ENCODE data around the gene PEX3.
"Not testable (repeated sequence)": the region's sequence is repeated elsewhere in the genome, so short reads cannot be mapped to it uniquely, and the experiment has no call there.

PEX3 gene

DNA sequence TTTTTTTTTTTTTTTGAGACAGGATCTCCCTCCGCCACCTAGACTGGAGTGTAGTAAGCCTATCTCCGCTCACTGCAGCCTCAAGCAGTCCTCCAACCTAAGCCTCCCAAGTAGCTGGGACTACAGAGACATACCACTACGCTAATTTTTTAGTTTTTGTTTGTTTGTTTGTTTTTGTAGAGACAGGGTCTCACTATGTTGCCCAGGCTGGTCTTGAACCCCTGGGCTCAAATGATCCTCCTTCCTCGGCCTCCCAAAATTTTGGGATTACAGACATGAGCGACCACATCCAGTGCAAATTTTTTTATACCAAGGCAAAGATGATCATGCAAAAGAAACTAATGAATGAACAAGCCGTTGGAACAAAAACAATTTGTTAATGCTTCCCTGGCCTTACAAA, 55.6 kb downstream of the PEX3 start:
- DNase-seq (ENCODE audit: low read depth in 1 of 2, low spot score in 1 of 2): no peak
- no peaks in the 10 kb centered on the region for H3K27me3 ChIP-seq (ENCODE audit: insufficient read depth, poor library complexity, severe bottlenecking)
- no peak for TF ChIP-seq SPI1 (IDR thresholded peaks at IDR 0.05; ENCODE audit: borderline replicate concordance, low read depth)
- TF ChIP-seq GABPA (IDR thresholded peaks at IDR 0.05; ENCODE audit: low read depth): no peak
- TF ChIP-seq POLR2AphosphoS5 (IDR thresholded peaks at IDR 0.05; ENCODE audit: low read depth): no peak
- TF ChIP-seq, protein P1, sequence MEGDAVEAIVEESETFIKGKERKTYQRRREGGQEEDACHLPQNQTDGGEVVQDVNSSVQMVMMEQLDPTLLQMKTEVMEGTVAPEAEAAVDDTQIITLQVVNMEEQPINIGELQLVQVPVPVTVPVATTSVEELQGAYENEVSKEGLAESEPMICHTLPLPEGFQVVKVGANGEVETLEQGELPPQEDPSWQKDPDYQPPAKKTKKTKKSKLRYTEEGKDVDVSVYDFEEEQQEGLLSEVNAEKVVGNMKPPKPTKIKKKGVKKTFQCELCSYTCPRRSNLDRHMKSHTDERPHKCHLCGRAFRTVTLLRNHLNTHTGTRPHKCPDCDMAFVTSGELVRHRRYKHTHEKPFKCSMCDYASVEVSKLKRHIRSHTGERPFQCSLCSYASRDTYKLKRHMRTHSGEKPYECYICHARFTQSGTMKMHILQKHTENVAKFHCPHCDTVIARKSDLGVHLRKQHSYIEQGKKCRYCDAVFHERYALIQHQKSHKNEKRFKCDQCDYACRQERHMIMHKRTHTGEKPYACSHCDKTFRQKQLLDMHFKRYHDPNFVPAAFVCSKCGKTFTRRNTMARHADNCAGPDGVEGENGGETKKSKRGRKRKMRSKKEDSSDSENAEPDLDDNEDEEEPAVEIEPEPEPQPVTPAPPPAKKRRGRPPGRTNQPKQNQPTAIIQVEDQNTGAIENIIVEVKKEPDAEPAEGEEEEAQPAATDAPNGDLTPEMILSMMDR (IDR thresholded peaks at IDR 0.05; ENCODE audit: insufficient read depth, low read length): no peak
- TF ChIP-seq, protein P2, sequence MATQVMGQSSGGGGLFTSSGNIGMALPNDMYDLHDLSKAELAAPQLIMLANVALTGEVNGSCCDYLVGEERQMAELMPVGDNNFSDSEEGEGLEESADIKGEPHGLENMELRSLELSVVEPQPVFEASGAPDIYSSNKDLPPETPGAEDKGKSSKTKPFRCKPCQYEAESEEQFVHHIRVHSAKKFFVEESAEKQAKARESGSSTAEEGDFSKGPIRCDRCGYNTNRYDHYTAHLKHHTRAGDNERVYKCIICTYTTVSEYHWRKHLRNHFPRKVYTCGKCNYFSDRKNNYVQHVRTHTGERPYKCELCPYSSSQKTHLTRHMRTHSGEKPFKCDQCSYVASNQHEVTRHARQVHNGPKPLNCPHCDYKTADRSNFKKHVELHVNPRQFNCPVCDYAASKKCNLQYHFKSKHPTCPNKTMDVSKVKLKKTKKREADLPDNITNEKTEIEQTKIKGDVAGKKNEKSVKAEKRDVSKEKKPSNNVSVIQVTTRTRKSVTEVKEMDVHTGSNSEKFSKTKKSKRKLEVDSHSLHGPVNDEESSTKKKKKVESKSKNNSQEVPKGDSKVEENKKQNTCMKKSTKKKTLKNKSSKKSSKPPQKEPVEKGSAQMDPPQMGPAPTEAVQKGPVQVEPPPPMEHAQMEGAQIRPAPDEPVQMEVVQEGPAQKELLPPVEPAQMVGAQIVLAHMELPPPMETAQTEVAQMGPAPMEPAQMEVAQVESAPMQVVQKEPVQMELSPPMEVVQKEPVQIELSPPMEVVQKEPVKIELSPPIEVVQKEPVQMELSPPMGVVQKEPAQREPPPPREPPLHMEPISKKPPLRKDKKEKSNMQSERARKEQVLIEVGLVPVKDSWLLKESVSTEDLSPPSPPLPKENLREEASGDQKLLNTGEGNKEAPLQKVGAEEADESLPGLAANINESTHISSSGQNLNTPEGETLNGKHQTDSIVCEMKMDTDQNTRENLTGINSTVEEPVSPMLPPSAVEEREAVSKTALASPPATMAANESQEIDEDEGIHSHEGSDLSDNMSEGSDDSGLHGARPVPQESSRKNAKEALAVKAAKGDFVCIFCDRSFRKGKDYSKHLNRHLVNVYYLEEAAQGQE (IDR thresholded peaks at IDR 0.05; ENCODE audit: insufficient replicate concordance, low read depth): no peak
- no peak overlapping the region for H3K4me3 ChIP-seq (replicated peaks; ENCODE audit: insufficient read depth, low read length)
- H3K27ac ChIP-seq (replicated peaks): no peak overlapping the region

DNA sequence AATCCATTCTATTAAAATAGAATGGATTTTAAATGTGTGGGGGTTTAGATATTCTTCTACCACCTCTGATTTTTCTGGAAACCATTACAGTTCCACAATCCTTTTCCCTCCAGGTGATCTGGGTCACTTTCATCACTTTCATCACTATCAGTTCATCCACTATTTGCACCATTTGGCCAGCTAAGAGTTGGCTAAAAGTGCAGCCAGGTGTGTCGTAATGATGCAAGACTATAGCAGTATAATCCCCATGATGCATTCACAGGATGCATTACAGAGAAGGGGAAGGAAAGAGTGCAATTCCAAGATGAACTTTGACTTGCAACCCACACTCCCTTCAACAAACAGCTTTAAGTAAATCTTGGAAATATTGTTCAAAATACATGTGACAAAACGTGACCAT, 56.0 kb downstream of the PEX3 start:
- TF ChIP-seq, protein P2 (IDR thresholded peaks at IDR 0.05; ENCODE audit: insufficient replicate concordance, low read depth): no peak
- TF ChIP-seq POLR2AphosphoS5 (IDR thresholded peaks at IDR 0.05; ENCODE audit: low read depth): no peak
- TF ChIP-seq SPI1 (IDR thresholded peaks at IDR 0.05; ENCODE audit: borderline replicate concordance, low read depth): no peak
- no peak for TF ChIP-seq GABPA (IDR thresholded peaks at IDR 0.05; ENCODE audit: low read depth)
- TF ChIP-seq, protein P1 (IDR thresholded peaks at IDR 0.05; ENCODE audit: insufficient read depth, low read length): no peak
- no peak overlapping the region for H3K27ac ChIP-seq (replicated peaks)
- H3K27me3 ChIP-seq (ENCODE audit: insufficient read depth, poor library complexity, severe bottlenecking): no peaks in the 10 kb centered on the region
- H3K4me3 ChIP-seq (replicated peaks; ENCODE audit: insufficient read depth, low read length): no peak overlapping the region
- no peak for DNase-seq (ENCODE audit: low read depth in 1 of 2, low spot score in 1 of 2)

DNA sequence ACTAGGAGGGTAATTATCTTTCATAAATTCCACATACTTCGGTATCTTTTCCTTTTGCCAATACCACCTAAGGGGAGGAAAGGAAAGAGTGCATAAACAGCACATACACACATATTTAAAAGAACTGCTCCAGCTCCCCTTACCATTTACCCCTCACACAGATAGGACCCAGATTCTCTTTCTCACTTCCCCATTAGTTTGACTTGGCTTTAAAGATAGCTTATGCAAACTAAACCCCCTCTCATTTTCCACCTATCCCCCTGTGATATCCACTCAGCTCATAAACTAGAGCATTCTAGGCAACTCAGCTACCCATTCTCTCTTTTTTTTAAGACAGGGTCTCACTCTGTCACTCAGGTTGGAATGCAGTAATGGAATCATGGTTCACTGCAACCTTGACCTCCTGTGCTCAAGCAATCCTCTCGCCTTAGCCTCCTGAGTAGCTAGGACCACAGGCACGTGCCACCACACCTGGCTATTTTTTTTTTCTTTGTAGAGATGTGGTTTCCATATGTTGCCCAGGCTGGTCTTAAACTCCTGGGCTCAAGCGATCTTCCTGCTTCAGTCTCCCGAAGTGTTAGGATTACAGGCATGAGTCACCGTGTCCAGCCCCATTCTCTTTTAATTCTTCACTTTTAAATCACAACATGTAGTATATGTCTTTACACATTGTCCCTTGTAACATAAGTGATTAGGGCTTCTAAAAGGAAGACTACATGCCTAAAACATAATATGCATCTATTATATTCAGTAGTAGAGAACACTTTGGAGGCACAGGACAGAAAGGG, 56.9 kb downstream of the PEX3 start:
- no peak for TF ChIP-seq POLR2AphosphoS5 (IDR thresholded peaks at IDR 0.05; ENCODE audit: low read depth)
- no peak for TF ChIP-seq GABPA (IDR thresholded peaks at IDR 0.05; ENCODE audit: low read depth)
- 0 out of 2 replicates have a peak, but pooled peaks have one; percentile 11 for TF ChIP-seq SPI1 (IDR thresholded peaks at IDR 0.05; ENCODE audit: borderline replicate concordance, low read depth)
- TF ChIP-seq, protein P2 (IDR thresholded peaks at IDR 0.05; ENCODE audit: insufficient replicate concordance, low read depth): no peak
- TF ChIP-seq, protein P1 (IDR thresholded peaks at IDR 0.05; ENCODE audit: insufficient read depth, low read length): no peak
- Histone ChIP-seq H3K4me3 (replicated peaks; ENCODE audit: insufficient read depth, low read length) (no peak overlapping the region), H3K27ac (replicated peaks) (no peak overlapping the region), H3K27me3 (ENCODE audit: insufficient read depth, poor library complexity, severe bottlenecking) (no peaks in the 10 kb centered on the region)
- no peak for DNase-seq (ENCODE audit: low read depth in 1 of 2, low spot score in 1 of 2)

DNA sequence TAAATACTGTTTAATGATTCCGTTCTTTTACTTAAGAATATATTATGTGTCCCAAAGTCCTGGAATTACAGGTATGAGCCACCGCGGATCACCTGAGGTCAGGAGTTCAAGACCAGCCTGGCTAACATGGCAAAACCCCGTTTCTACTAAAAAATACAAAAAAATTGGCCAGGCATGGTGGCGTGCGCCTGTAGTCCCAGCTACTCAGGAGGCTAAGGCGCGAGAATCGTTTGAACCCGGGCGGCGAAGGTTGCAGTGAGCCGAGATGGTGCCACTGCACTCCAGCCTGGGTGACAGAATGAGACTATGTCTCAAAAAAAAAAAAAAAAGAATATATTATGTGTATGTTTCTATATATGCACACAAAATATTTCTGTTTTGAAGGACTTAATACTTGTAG, 59.7 kb downstream of the PEX3 start:
- H3K4me3 ChIP-seq (replicated peaks; ENCODE audit: insufficient read depth, low read length): peak overlapping the region; percentile 57
- H3K27me3 ChIP-seq (ENCODE audit: insufficient read depth, poor library complexity, severe bottlenecking); H3K27ac ChIP-seq (replicated peaks); DNase-seq (ENCODE audit: low read depth in 1 of 2, low spot score in 1 of 2): not testable (repeated sequence)

All from HL-60 (cell line).